NCI-H2196 treated with DMSO at 0.1 percent for 48 hours (cell line): ENCODE measurements around the gene C4BPA.

Source experiments
- DNase-seq: peaks from one replicate; lab custom pipeline; 2025; ENCODE audit not compliant: unreplicated experiment; lab: John Stamatoyannopoulos, UW

C4BPA gene

DNA sequence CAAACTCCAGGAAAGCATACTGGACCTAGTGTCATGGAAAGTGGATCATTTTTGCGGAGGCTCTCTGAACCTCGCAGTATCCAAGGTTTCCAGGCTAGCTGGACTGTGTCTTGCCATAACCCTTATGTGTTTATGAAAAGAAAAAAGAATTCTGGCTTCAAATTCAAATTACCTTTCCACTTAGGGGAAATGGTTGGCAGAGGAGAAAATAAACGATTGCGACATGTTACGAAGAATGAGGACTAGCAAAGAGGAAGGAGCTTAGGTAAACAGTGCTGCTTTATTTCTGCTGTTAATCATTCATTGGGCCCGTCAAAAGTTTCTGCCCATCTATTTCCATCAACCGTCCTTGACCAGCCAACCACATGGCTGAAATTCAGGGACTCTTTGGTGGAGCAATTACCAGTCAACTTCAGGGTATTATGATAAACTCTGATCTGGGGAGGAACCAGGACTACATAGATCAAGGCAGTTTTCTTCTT is at the start of gene C4BPA:
C4BPA (plus strand) TSS at position 342 of the 482 bp plus-strand sequence. CDS start 8,793 bp downstream, outside the sequence.
- DNase-seq = no peak

DNA sequence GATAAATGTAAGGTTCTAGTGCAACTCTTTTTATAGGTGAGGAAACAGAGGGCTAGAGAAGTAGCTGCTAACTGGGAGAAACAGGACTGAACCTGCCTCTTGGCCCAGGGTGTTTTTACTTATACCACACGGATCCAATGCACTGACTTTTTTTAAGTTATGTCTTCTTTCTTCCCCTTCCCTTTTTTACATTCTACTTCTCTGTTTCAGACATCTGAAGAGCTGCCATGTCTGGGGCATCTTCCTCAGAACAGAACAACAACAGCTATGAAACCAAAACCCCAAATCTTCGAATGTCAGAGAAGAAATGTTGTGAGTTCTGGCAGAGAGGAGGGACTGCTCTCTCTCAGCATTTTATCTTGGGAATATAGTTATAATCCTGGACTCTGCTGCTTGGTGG is 49.5 kb upstream of the C4BPA start:
- no peak for DNase-seq

DNA sequence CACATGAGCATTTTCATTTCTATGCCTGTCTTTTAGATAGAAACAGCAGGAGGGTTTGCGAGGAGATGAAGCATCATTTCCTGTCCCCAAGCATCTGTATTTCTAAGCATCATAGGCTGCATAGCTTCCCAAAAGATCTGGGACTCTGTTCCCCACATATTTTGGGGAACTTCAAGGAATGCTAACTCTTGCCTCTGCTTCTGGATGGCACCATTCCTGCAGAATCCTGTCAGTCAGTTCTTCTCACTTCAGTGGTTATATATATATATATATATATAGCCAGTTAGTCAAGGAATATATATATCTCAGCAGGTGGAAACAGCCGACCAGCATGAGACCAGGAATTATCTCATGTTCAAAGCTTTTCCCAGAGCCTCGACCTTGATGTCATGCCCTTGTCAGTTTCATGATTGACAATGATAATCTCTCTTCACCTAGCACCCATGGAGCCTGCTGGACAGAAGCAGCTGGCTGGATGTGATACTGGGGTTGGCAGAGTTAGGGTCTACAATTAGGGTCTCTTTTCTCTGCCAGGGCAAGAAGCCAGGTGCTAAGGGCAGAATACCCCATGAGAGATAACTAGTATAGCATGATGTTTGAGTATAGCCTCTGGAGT is 48.5 kb upstream of the C4BPA start:
- DNase-seq = no peak

DNA sequence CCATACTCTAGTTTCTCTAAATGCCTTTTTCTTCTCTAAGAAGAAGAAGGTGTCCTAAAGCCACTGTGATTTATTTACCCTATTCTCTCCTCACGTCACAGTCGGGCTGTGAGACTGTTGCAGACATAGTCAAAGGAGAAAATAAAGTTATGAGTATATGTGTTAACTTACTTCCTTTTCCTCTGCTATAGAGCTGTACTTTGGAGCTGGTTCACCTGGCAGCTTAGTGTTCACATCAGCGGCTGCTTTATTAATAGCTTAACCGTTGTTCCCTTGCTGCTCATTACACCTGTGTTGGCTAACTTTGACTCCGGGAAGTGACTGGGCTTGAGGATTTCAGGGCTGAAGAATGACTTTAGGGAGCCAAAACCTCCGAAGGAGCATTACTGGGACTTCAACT is 47.4 kb upstream of the C4BPA start:
- no peak for DNase-seq

DNA sequence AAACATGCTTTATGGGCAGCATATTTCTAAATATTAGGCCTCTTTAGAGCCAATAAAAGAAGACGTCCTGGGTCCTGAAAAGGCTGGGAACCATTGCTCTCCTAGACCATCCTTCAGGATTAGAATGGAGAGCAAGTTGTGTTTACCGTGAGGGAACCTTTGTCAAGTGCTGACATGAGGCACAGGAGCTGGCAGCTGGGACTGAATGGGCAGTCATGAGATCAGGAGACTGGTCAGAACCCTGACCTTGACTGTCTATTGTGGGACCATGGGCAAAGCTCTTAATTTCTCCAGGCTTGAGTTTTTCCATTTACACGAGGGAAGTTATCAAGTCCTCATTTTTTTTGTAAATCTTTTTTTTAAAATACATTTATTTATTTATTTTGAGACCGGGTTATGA is 45.8 kb upstream of the C4BPA start:
- no peak for DNase-seq

DNA sequence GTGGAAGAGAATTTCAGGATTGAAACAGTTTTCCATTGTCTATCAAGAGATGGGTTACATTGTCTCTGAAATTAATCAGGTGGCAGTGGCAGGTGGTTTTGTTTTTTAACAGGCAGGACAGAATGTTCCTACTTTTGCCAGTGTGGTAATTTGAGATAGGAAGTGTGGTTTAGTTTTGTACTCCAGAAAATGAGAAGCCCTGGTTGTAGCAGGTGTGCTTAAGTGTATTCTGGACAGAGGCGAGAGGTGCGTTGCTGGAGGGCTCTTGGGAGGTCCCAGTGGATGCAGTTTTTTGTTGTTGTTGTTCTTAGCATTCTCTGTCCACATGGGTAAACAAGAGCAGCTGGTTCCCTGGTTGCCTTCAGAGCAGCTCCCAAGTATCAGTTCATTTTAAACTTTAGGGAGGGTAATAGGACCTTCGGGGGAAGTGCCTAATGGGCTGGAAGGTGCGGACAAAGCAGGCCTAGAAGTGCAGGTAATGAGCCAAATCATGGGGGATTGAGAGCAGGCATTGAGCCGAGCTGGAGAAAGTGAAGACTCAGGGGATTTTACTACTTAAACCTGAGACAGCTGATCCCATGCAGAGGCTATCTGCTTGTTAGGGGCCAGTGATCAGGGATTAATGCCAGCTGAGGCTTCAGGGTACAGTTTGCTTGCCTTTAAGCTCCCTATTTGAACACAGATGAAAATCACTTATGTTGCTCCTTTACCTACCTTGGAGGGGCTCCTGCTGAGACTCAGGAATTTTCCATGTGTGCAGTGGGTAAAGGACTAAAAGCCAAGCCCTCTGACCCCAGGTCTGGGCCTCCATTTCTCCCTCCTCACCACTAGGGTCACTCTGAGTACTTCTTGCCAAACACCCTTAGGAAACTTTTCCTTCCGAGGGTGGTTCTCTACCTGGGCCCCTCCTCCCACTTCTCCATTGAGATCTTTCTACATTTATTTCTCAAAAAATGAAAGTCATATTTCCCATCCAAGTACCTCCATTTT is 44.9 kb upstream of the C4BPA start:
- DNase-seq = peak; percentile 68

DNA sequence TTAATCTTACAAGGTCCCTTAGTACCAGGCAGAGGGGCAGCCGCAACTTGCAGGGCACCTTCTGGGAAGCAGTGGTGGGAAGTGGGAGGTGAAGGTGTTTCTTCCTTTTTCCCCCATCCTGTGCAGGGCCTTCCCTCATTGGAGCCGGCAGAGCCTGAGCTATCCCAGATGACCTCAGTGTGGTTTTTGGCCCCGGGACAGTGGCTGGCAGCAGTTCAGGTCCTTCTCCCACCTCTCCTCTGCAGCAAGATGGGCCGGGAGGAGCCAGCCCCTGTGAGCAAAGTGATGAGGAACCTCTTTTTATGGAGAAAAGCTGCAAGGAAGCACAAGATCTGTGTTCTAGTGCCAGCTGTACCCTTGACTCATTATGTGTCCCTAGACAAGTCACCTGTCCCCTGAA is 44.2 kb upstream of the C4BPA start:
- no peak for DNase-seq

DNA sequence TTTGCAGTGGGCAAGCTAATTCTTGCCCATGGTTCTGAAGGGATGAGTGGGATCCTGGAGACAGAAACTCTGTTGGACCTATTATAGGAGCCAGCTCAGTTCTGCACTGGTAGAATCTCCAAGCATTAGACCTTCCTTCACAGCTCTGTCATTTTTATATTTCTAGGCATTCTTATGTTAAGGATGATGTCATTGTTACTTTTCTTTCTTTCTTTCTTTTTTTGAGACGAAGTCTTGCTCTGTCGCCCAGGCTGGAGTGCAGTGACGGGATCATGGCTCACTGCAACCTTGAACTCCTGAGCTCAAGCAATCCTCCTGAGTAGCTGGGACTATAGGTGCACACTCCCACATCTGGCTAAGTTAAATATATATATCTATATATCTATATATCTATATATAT is 43.4 kb upstream of the C4BPA start:
- no peak for DNase-seq

DNA sequence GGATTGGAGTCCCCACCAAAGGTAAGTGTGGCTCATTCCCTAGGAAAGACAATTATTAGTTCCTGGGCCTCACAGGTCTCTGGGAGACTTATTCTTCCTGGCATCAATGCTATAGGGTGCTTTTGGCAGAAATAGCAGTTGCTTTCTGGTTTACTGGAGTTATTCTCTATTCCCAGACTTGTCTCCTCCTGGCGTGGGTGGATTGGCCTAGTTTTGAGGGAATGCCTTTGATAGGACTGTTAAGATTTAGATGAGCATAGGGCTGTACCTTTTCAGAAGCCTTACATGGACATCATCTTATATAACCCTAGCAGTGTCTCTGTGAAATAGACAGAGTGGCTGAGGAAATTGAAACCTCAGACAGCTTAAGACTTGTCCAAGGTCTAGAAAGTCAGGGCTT is 42.0 kb upstream of the C4BPA start:
- DNase-seq = no peak

DNA sequence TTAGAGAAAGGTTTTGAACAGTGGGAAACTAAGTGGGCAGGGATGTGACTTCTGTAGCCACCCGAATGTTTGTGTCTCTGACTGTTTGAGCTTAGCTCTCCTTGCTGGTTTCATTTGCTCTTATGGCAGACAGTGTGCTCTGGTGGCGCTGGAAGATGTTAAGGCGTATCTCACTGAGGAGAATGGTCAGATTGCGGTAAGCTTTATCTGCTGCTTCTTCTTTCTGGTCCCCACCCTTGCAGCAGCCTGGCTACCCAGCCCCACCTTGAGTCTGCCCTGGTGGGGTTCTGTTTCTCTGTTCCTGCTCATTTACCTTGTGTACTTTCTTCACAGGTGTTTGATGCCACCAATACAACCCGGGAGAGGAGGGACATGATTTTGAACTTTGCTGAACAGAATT is 41.0 kb upstream of the C4BPA start:
- DNase-seq = no peak

DNA sequence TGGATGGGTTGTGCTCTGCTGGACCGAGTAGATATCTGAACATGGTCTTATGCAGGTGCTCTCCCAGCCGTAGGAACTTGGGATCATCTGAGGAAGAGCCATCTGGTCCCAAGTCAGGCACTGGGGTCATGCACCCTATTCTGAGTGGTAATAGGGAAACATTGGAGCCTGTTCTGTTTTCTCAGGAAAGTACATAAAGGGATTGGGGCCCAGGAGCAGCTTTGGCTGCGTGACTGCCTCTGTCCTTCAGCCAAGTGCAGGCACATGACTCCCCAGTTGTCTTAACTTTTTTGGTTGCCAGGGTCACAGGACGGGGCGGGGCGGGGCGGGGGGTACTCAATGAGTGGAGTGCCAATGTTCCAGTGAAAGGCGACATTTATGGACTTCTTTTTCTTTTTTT is 39.5 kb upstream of the C4BPA start:
- no peak for DNase-seq

DNA sequence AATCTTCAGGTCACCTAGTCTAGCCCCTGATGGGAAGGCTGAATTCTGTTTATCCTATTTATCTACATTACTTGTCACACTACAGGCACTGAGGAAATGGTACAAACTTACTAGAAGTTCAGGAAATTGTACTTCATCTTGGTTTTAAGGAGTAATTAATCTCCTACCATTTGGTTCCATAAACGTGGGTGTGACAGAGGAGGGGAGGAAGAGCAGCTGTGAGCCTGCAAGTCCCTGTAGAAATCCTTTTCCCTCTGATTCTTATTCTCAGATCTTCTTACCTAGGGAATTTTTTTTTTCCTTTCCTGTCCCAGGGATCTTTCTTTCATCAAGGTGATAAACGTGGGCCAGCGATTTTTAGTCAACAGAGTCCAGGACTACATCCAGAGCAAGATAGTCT is 36.8 kb upstream of the C4BPA start:
- DNase-seq = no peak

DNA sequence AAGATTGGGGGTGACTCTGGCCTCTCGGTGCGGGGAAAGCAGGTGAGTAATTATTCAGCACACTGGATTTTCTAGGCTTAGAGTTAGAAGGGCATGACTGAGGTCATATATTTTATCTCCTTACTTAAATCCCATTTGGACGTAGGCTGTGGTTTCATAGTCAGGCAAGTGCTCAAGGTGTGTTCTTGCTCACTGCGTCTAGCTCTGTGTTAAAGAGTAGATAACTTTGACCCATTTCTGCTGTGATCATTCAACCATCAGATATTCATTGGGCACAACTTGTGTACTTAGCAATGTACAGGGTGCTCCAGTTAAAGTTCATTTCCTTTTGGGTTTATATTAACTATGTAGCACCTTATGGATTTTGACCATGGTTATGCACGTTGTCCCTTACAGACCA is 36.4 kb upstream of the C4BPA start:
- DNase-seq = no peak

DNA sequence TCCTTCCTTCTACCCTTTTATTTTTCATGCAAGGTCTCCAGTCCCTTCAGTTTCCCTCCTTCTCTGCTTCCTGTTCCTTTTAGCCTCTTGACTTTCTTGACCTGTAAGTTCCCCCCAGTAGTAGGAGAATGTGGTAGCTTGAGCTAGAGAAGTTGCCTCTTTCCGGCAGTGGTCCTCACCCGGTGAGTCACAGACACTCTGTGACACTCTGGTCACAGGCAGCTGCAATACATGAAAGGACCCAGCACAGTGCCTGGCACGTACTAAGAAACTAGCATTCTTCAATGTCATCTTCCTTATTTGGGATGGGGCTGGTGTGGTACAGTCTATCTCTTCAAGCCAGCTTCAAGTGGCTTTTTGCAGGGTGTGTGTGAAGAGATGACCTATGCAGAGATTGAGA is 35.0 kb upstream of the C4BPA start:
- DNase-seq = no peak

DNA sequence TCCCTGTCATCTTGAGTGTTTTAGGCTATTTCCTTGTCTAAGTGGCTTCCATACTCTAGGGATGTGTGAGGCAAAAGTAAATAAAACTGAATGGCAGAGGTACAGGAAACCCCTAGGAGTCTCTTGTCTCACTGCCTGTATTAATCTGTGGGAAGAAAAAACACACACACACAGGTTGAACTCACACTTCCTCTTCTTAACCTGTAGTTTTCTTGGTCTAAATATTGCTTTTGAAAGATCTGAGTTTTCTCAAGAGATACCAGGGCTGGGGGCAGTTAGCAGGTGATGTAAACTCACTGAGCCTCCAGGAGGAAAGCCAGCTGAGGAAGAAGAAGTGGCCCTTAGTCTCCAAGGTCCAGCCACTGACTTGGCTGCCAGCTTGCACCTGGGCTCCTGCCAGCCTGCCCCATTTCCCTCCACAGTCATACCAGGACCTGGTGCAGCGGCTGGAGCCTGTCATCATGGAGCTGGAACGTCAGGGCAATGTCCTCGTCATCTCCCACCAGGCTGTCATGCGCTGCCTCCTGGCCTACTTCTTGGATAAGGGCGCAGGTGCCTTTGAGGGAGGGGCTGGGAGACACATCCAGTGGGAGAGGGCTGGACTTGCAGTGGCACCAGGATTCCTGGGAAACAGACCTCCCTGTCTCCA is 34.1 kb upstream of the C4BPA start:
- DNase-seq = no peak

DNA sequence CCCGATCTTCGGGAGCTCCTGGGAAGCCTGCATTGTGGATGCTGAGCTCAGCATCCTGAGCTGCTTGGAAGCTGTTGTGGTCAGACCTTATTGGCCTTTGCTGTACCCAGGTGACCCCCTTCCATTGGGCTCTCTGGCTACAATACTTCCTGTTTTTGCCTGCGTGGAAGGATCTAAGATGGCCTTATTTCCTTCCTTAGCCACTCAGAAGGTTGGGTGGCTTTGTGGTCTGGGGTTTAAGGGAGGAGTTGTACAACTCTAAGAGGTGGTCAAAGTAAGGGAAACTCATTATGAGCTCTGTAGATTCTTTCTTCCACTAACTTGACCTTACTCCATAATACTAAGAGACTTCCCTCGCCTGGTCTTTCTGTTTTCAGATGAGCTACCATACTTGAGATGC is 33.2 kb upstream of the C4BPA start:
- DNase-seq = no peak

DNA sequence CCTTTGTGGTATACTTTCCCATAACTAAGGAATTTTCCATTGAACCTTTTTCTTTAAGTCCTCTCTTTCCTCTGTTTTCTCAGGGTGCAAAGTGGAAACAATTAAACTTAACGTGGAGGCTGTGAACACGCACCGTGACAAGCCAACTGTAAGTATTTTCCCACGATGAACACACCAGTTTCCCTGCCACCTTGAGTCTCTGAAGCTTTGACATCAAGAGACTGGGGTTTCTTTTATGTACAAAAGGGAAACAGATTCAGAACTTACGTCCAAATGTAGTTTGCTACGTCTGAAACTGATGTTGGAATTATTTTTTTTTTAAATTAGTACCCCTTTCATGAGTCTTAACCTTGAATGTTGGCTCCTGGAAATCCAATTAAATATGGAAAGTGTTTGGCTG is 32.6 kb upstream of the C4BPA start:
- no peak for DNase-seq

DNA sequence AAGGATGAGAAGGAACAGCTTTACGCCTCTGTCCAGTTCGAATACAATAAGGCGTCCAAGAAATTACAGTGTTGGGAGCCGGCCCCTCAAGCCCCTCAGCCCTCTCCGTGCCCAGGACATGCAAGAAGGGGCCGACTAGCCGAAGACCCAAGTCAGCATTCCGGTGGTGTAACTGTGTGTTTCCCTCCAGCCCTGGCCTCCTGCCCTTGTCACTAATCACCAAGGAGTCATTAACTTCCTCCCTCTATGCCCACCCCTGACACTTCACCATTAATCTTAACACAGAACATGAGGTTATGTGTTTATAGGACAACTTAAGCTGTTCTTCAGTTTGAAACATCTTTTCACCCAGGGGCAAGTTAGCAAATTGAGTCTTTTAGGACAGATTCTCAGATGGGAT is 31.8 kb upstream of the C4BPA start:
- no peak for DNase-seq

DNA sequence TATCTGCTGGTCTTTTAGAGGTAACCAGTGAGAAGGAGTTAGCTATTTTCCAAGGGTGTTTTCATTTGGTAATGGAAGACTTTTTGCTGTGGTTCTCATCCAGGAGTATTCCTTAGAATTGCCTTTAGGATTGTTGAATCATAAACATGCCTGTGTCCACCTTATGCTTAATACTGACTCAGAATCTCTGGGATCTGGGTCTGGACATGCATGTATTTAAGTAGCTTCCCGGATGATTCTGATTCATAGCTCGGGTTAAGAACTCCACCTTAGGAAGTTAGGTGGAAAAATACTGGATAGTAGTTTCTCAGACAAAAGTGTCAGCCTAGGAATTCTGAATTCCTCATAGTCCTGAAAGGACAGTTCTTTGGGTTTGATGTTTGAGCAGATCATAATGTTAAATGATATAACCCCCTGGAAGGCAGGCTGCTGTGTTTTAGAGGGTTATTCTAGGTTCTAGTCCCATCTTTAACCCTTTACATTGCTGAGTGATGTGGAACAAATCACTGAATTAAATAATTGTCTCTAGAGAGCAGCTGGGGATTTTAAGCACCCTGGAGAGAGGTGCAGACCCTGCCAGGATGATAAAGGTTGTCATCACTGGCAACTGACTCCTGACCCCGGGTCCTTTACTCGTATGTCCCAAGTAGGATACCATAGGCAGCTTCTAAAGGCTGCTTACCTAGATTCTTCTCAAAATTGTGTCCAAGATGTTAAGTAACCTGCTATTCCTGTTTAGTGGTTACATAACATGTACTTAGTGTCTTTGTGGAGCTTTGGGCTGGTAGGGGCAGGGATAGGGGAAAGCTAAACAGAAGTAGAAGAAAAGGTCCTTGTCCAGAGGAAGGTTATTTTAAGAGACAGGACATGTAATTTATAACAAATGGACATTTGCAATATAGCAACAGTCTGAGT is 29.9 kb upstream of the C4BPA start:
- DNase-seq = no peak

DNA sequence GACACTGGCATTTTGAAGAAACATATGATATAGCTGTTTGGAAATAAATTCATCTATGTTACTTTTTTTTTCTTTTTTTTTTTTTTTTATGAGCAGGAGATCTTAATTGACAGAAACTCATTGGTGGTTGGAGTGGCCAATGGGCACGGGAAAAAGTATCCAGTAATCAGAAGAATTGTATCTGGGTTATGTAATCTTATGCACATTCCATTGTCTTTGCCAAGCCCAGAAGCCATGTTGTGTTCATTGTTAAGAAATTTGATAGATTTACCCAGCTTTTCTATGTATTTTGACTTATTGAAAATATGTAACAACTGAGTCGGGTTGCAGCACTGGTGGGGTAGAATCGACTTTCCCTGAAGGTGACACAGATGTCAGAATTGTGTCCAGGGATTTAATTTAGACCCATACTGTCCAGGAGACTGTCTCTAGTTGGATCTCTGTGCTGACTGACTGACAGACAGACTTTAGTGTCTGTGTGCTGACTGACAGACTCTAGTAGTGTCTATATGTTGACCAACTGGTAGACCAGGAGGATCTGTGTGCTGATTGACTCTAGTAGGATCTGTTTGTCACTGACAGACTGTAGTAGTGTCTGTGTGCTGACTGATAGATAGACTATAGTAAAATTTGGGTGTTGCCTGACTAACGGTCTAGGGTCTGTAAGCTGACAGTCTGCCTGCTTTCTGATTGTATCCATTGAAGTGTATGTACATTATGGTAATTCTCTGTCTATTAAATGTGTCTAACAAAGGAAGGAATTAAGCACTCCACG is 27.7 kb upstream of the C4BPA start:
- DNase-seq = no peak
